ENCODE data around the gene TEX12. TPM values are rescaled to one million over a fixed set of nuclear protein-coding genes. Genes with fewer than 3 reads are reported as not detected.
A peak's percentile ranks its signal among the peaks of the same experiment; 100 is the strongest.

TEX12 gene
- total RNA-seq, 1 experiment from 2014 or later = not detected

GRCh38 chr11:112123129-112123528, 44.0 kb upstream of the TEX12 start:
- BruUV-seq (replicated peaks) = no TSS peak
- H3K4me2 ChIP-seq = no peak overlapping the region
- H4K20me1 ChIP-seq (ENCODE audit: insufficient read depth) = no peaks in the 10 kb centered on the region
- intact Hi-C loops (cut with micrococcal nuclease; ENCODE audit: unreplicated experiment) = no loop called here
- H2AFZ ChIP-seq = no peak overlapping the region
- no peak for DNase-seq
- CTCF ChIA-PET = no interaction called here
- TF ChIP-seq CTCF (conservative IDR thresholded peaks at IDR 0.05) (no peak), EZH2 (IDR thresholded peaks at IDR 0.05; ENCODE audit: low read depth) (no peak)
- no peak overlapping the region for H3K27ac ChIP-seq
- H3K4me1 ChIP-seq (replicated peaks; ENCODE audit: insufficient read depth) = peaks cover 2% of the 10 kb centered on the region; the same call in 1 of the 2 replicates
- no peaks in the 10 kb centered on the region for H3K9me2 ChIP-seq (ENCODE audit: insufficient read depth)
- POLR2A ChIA-PET (ENCODE audit: unreplicated experiment) = no interaction called here
- H3K27me3 ChIP-seq (ENCODE audit: insufficient read depth, low read depth) = no peaks in the 10 kb centered on the region
- no peaks in the 10 kb centered on the region for H3K36me3 ChIP-seq (ENCODE audit: low read depth)
- no peaks in the 10 kb centered on the region for H3K9me3 ChIP-seq (ENCODE audit: insufficient read depth, low read depth)
- peaks cover 5% of the 10 kb centered on the region for H3F3A ChIP-seq (ENCODE audit: insufficient read depth, low read depth)
- no peak overlapping the region for H3K4me3 ChIP-seq
- H3K79me2 ChIP-seq (ENCODE audit: low read depth) = no peaks in the 10 kb centered on the region

DNA sequence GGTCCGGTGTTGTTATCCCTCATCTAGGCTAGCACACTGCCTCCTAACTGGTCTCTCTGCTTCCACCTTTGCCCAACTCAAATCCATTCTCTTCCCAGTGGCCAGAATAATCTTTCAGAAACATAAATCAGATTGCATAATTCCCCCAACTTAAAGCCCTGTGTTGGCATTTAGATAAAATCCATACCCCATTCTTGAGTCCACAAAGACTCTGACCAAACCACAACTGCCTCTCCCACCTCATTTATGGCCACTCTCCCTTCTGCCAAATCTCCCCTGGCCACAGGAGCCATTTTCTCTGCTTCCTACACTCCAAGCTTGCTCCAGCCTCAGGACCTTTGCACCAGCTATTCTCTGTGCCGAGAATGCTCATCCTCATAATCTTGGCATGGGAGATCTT, 40.1 kb upstream of the TEX12 start:
- Histone ChIP-seq H3K27me3 (ENCODE audit: insufficient read depth, low read depth) (no peaks in the 10 kb centered on the region), H3K27ac (no peak overlapping the region), H3F3A (ENCODE audit: insufficient read depth, low read depth) (peaks cover 24% of the 10 kb centered on the region), H3K79me2 (ENCODE audit: low read depth) (no peaks in the 10 kb centered on the region), H3K36me3 (ENCODE audit: low read depth) (no peaks in the 10 kb centered on the region), H4K20me1 (ENCODE audit: insufficient read depth) (no peaks in the 10 kb centered on the region), H3K4me2 (no peak overlapping the region), H3K4me3 (no peak overlapping the region), H2AFZ (no peak overlapping the region), H3K4me1 (replicated peaks; ENCODE audit: insufficient read depth) (peaks cover 23% of the 10 kb centered on the region), H3K9me2 (ENCODE audit: insufficient read depth) (no peaks in the 10 kb centered on the region), H3K9me3 (ENCODE audit: insufficient read depth, low read depth) (no peaks in the 10 kb centered on the region)
- CTCF ChIA-PET = no interaction called here
- intact Hi-C loops (cut with micrococcal nuclease; ENCODE audit: unreplicated experiment) = no loop called here
- POLR2A ChIA-PET (ENCODE audit: unreplicated experiment) = interaction anchor here (0.6 kb wide), 1 partner anchor 13 kb away, joined by 26 read pairs; no protein-coding TSS in a partner anchor
- DNase-seq = no peak
- no peak for TF ChIP-seq CTCF (conservative IDR thresholded peaks at IDR 0.05)
- no peak for TF ChIP-seq EZH2 (IDR thresholded peaks at IDR 0.05; ENCODE audit: low read depth)
- BruUV-seq (replicated peaks) = no TSS peak

DNA sequence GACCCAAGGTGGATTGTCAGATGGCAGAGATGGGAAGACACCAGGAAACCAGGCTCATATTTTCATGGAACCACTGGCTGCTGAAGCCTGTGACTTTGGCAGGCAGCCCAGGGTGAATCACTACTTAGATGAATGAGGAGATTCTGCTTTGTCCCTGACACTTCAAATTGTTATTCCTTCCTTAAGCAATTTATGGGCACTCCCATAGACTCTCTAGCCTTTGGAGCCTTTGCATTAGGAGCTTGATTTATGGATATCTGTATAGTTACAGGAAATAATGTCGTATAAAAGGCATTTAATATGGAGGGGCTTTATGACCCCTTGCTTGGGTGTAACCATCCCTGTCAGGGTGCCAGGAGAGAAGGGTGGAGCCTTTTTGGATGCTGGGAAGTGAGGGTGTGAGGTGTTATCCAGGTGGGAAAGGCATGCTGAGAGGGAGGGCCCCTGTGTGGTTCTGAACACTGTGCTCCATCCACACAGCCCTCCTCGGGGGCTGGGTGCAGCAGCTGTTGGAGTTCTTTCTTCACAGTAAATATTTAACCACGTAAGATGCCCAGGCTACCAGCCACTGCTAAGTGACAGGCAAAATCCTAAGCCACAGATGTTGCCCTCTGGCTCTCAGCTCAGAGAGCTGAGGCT, 38.6 kb upstream of the TEX12 start:
- H3K27me3 ChIP-seq (ENCODE audit: insufficient read depth, low read depth) = no peaks in the 10 kb centered on the region
- peaks cover 27% of the 10 kb centered on the region for H3F3A ChIP-seq (ENCODE audit: insufficient read depth, low read depth)
- H3K9me2 ChIP-seq (ENCODE audit: insufficient read depth) = no peaks in the 10 kb centered on the region
- H3K9me3 ChIP-seq (ENCODE audit: insufficient read depth, low read depth) = no peaks in the 10 kb centered on the region
- no peak overlapping the region for H2AFZ ChIP-seq
- ChIA-PET POLR2A (ENCODE audit: unreplicated experiment) (interaction anchor here (0.5 kb wide), 1 partner anchor 31 kb away, joined by 5 read pairs; no protein-coding TSS in a partner anchor), CTCF (no interaction called here)
- no TSS peak for BruUV-seq (replicated peaks)
- H3K4me2 ChIP-seq = peak overlapping the region; percentile 4; the same call in 1 of the 2 replicates
- no peaks in the 10 kb centered on the region for H3K36me3 ChIP-seq (ENCODE audit: low read depth)
- DNase-seq = peak; percentile 81 to 91
- no peak overlapping the region for H3K4me3 ChIP-seq
- H4K20me1 ChIP-seq (ENCODE audit: insufficient read depth) = no peaks in the 10 kb centered on the region
- intact Hi-C loops (cut with micrococcal nuclease; ENCODE audit: unreplicated experiment) = loop anchor here (1.0 kb wide), 1 partner anchor 29 kb away; no protein-coding TSS in a partner anchor
- TF ChIP-seq CTCF (conservative IDR thresholded peaks at IDR 0.05) (no peak), EZH2 (IDR thresholded peaks at IDR 0.05; ENCODE audit: low read depth) (no peak)
- H3K27ac ChIP-seq = peak overlapping the region; percentile 25; the same call in 1 of the 2 replicates
- H3K79me2 ChIP-seq (ENCODE audit: low read depth) = no peaks in the 10 kb centered on the region
- H3K4me1 ChIP-seq (replicated peaks; ENCODE audit: insufficient read depth) = peaks cover 24% of the 10 kb centered on the region
